K562 (cell line): Measurements from ENCODE around the gene TREX2. TPM values are rescaled to one million over a fixed set of nuclear protein-coding genes. Genes with fewer than 3 reads are reported as not detected.
A peak's percentile ranks its signal among the peaks of the same experiment; 100 is the strongest.

Experiments
- ATAC-seq: fragments of 200-7000 bp; cut with Tn5 transposase; 3 replicates; pipeline ENCODE4 v1.9.1; 2020; ENCODE audit warnings: moderate library complexity
- BruUV-seq: library from RNA; stranded (reverse); fragments of 400-500 nt; replicated peaks from 2 replicates; lab custom pipeline; 2021; lab: Mats Ljungman, UMichigan
- CTCF ChIA-PET: fragments of 300-600 bp; formaldehyde crosslinking; extraction: SDS; loops from one replicate; lab custom pipeline; 2021; ENCODE audit warnings: low intra/inter-chr PET ratio; lab: Yijun Ruan, JAX
- POLR2A ChIA-PET: fragments of 300-600, 350-650 bp; sonication (Branson Sonifier 250); formaldehyde crosslinking; extraction: SDS; loops from one replicate; lab custom pipeline; 2021; ENCODE audit warnings: antibody characterized with exemption, inconsistent platforms; lab: Yijun Ruan, JAX
- DNase-seq, 4 experiments: peaks; one replicate each; pipeline versions ENCODE4 v3.0.0 to v3.0.0-alpha.2; 2011 to 2018; ENCODE audit warnings: low spot score in 3 of 4, mixed read lengths in 3 of 4; ENCODE audit errors: extremely low read depth in 1 of 4
- FAIRE-seq: peaks from 2 replicates; lab custom pipeline; 2011; peaks lifted over from hg19 to GRCh38; lab: Jason Lieb, UNC
- H2AFZ ChIP-seq: 2 replicates; pipeline ENCODE4 v1.6.0; 2011; ENCODE audit warnings: low read depth, low read length, control low read depth, inconsistent platforms
- H3K27ac ChIP-seq: fragments of 200-600 bp; 3 replicates; pipeline ENCODE4 v1.8.0; 2011; ENCODE audit warnings: low read depth, mild to moderate bottlenecking, control low read depth, inconsistent platforms, low read length, moderate library complexity, mixed read lengths; ENCODE audit errors: extremely low read depth
- H3K27me3 ChIP-seq, 2 experiments: fragments of 300-600 bp in 1 of 2; 2 replicates in 1 of 2; 3 replicates in 1 of 2; pipeline versions ENCODE4 v1.6.0 to v1.8.0; 2011; ENCODE audit warnings: inconsistent platforms in 2 of 2, low read length in 2 of 2, mild to moderate bottlenecking in 1 of 2, mixed read lengths in 1 of 2, moderate library complexity in 1 of 2; ENCODE audit not compliant: control insufficient read depth in 2 of 2, insufficient read depth in 2 of 2
- H3K36me3 ChIP-seq: fragments of 300-600 bp; 3 replicates; pipeline ENCODE4 v1.8.0; 2011; ENCODE audit warnings: mild to moderate bottlenecking, low read length, inconsistent platforms; ENCODE audit not compliant: control insufficient read depth, insufficient read depth
- H3K4me1 ChIP-seq, 2 experiments: fragments of 200-600 bp in 1 of 2; replicated peaks in 1 of 2; 2 replicates in 1 of 2; 3 replicates in 1 of 2; pipeline versions ENCODE4 v1.5.1 to v1.8.0; 2011; ENCODE audit warnings: inconsistent platforms in 2 of 2, low read length in 2 of 2, mild to moderate bottlenecking in 1 of 2, mixed read lengths in 1 of 2, moderate library complexity in 1 of 2; ENCODE audit not compliant: control insufficient read depth in 2 of 2, insufficient read depth in 2 of 2
- H3K4me2 ChIP-seq: 2 replicates; pipeline ENCODE4 v1.6.1; 2011; ENCODE audit warnings: low read length, control low read depth, inconsistent platforms, mixed read lengths; ENCODE audit not compliant: insufficient read depth
- H3K4me3 ChIP-seq: fragments of 200-600 bp; sonication (generic), shearing (Covaris generic); 2 replicates; pipeline ENCODE4 v1.5.1; 2016; ENCODE audit warnings: control low read depth, inconsistent platforms
- H3K79me2 ChIP-seq: fragments of 200-600 bp; 3 replicates; pipeline ENCODE4 v1.8.0; 2011; ENCODE audit warnings: low read length, inconsistent platforms; ENCODE audit not compliant: control insufficient read depth, insufficient read depth
- H3K9ac ChIP-seq, 2 experiments: 2 replicates each; pipeline versions ENCODE4 v1.6.0 to v1.6.1; 2011; ENCODE audit warnings: low read depth in 2 of 2, low read length in 2 of 2, control low read depth in 1 of 2, inconsistent platforms in 1 of 2, mild to moderate bottlenecking in 1 of 2, mixed read lengths in 1 of 2; ENCODE audit not compliant: insufficient read depth in 1 of 2
- H3K9me1 ChIP-seq: one replicate; pipeline ENCODE4 v1.6.0; 2011; ENCODE audit warnings: inconsistent platforms, mild to moderate bottlenecking, low read length, moderate library complexity; ENCODE audit not compliant: control insufficient read depth, insufficient read depth
- H3K9me3 ChIP-seq: replicated peaks from 2 replicates; pipeline ENCODE4 v1.5.1; 2011; ENCODE audit warnings: low read depth, low read length, inconsistent platforms; ENCODE audit not compliant: control insufficient read depth, insufficient read depth
- H4K20me1 ChIP-seq: replicated peaks from 2 replicates; pipeline ENCODE4 v1.6.1; 2011; ENCODE audit warnings: low read length, inconsistent platforms, mixed read lengths; ENCODE audit not compliant: control insufficient read depth, insufficient read depth
- GTF2B ChIP-seq: IDR thresholded peaks from 2 replicates; pipeline ENCODE4 v1.6.1; 2011; ENCODE audit not compliant: insufficient read length; ENCODE audit errors: extremely low read depth
- HLTF ChIP-seq: fragments of 450-650 bp; IDR thresholded peaks from 2 replicates; pipeline ENCODE4 v1.6.1; 2016
- NFYB ChIP-seq: IDR thresholded peaks from 2 replicates; pipeline ENCODE4 v1.6.1; 2011; ENCODE audit warnings: mild to moderate bottlenecking, moderate library complexity; ENCODE audit not compliant: insufficient read length; ENCODE audit errors: extremely low read depth
- PRDM10 ChIP-seq: fragments of 450-650 bp; IDR thresholded peaks from 2 replicates; pipeline ENCODE4 v1.6.1; 2018; ENCODE audit not compliant: partially characterized antibody
- SRSF3 ChIP-seq: fragments of 200-400 bp; formaldehyde crosslinking; IDR thresholded peaks from 2 replicates; pipeline ENCODE4 v1.6.1; 2016; ENCODE audit warnings: mild to moderate bottlenecking, low read length, moderate library complexity; ENCODE audit not compliant: insufficient read depth
- TGIF2 ChIP-seq: sonication (generic); formaldehyde crosslinking; IDR thresholded peaks from 2 replicates; pipeline ENCODE4 v1.8.1; 2022; ENCODE audit warnings: mild to moderate bottlenecking, missing genetic modification reagents, moderate library complexity
- ZNF224 ChIP-seq: sonication (generic); formaldehyde crosslinking; IDR thresholded peaks from 2 replicates; pipeline ENCODE4 v1.8.0; 2022; ENCODE audit warnings: mild to moderate bottlenecking, missing genetic modification reagents
- WGBS: fragments of 100-300 bp; shearing (Covaris generic); methylation state at CpG from one replicate; pipeline ENCODE4 v1.1.6; 2016; ENCODE audit warnings: low coverage, mixed read lengths; ENCODE audit not compliant: insufficient coverage; ENCODE audit errors: missing lambda C conversion rate; 5-methylcytosine and 5-hydroxymethylcytosine counted together
- in situ Hi-C: fragments of 300-500 bp; cut with MboI; formaldehyde crosslinking; loops from 4 replicates; pipeline ENCODE4 v1.15.0; 2018; ENCODE audit warnings: inconsistent platforms, mixed read lengths
- intact Hi-C: fragments of 100-400 bp; cut with micrococcal nuclease; formaldehyde crosslinking; loops from 2 replicates; pipeline ENCODE4 v1.14.2; 2022
- polyA plus RNA-seq, 8 experiments: library from polyadenylated mRNA; depleted of rRNA in 4 of 8; stranded (reverse) in 5 of 8; unstranded in 3 of 8; fragments of >200 nt; fragmentation: Nextera tagmentation in 2 of 8; fragmentation: Illumina TruSeq in 1 of 8; extraction: Ambion mirVana in 2 of 8; extraction: Trizol in 1 of 8; gene quantifications; 2 replicates each; pipeline versions ENCODE4 v1.2.1 to v1.2.3, GENCODE V29; 2011 to 2014; ENCODE audit warnings: inconsistent platforms in 1 of 8, missing spikeins in 1 of 8
- total RNA-seq, 7 experiments: library from RNA; depleted of rRNA in 6 of 7; stranded (reverse); fragments of >200 nt in 6 of 7; fragmentation: Illumina TruSeq in 2 of 7; extraction: Trizol in 2 of 7; gene quantifications; 2 replicates each; pipeline versions ENCODE4 v1.2.1 to v1.2.3, GENCODE V29; 2011 to 2021; ENCODE audit warnings: low replicate concordance in 1 of 7
- TF ChIP-seq, protein P1 (sequence below): sonication (generic); formaldehyde crosslinking; IDR thresholded peaks from 2 replicates; pipeline ENCODE4 v1.8.0; 2023; ENCODE audit warnings: mild to moderate bottlenecking, missing genetic modification reagents
- TF ChIP-seq, protein P2 (sequence below): fragments of 450-650 bp; IDR thresholded peaks from 2 replicates; pipeline ENCODE4 v1.6.1; 2016; ENCODE audit warnings: mild to moderate bottlenecking

TREX2 gene
- total and polyA plus RNA-seq, 9 of the 15 experiments (the other 6 are each of a cell fraction or from before 2014, with no cell fraction given) = 0.07 to 1.5 (median 0.33) TPM; not detected in 2

DNA sequence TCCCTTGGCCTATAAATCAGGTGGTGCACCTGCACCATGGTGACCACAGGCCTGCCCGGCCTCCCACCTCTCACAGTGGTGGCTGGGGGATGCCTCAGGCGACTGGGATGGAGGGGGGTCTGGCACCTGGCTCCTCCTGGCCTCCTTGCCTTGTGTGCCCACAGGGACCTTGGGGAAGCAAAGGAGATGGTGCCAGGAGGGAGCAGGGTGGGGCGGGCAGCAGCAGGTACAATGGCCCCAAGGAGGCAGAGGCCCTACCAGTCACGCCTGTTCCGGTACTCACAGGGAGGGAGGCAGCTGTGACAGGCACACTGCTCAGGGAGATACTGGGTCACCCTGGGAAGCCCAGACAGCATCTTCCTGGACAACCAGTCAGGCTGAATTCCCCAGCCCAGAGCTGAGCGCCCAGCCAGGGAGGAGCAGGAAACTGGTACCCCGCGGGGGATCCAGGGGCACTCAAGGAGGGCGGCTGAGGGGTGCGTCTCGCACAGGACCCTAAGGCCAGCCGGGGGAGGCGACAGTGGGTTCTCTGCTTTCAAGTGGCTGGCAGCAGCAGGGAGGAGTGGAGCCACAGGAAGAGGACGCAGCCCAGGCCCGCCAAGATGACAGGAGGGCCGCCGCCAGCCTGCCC is 1.2 kb upstream of the TREX2 start:
- intact Hi-C loops = no loop called here
- TF ChIP-seq, protein P1, sequence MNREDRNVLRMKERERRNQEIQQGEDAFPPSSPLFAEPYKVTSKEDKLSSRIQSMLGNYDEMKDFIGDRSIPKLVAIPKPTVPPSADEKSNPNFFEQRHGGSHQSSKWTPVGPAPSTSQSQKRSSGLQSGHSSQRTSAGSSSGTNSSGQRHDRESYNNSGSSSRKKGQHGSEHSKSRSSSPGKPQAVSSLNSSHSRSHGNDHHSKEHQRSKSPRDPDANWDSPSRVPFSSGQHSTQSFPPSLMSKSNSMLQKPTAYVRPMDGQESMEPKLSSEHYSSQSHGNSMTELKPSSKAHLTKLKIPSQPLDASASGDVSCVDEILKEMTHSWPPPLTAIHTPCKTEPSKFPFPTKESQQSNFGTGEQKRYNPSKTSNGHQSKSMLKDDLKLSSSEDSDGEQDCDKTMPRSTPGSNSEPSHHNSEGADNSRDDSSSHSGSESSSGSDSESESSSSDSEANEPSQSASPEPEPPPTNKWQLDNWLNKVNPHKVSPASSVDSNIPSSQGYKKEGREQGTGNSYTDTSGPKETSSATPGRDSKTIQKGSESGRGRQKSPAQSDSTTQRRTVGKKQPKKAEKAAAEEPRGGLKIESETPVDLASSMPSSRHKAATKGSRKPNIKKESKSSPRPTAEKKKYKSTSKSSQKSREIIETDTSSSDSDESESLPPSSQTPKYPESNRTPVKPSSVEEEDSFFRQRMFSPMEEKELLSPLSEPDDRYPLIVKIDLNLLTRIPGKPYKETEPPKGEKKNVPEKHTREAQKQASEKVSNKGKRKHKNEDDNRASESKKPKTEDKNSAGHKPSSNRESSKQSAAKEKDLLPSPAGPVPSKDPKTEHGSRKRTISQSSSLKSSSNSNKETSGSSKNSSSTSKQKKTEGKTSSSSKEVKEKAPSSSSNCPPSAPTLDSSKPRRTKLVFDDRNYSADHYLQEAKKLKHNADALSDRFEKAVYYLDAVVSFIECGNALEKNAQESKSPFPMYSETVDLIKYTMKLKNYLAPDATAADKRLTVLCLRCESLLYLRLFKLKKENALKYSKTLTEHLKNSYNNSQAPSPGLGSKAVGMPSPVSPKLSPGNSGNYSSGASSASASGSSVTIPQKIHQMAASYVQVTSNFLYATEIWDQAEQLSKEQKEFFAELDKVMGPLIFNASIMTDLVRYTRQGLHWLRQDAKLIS (CRISPR knock-in tag) = no peak
- TF ChIP-seq GTF2B = no peak
- no peak for TF ChIP-seq PRDM10
- TF ChIP-seq ZNF224 (CRISPR knock-in tag) = no peak
- TF ChIP-seq, protein P2, sequence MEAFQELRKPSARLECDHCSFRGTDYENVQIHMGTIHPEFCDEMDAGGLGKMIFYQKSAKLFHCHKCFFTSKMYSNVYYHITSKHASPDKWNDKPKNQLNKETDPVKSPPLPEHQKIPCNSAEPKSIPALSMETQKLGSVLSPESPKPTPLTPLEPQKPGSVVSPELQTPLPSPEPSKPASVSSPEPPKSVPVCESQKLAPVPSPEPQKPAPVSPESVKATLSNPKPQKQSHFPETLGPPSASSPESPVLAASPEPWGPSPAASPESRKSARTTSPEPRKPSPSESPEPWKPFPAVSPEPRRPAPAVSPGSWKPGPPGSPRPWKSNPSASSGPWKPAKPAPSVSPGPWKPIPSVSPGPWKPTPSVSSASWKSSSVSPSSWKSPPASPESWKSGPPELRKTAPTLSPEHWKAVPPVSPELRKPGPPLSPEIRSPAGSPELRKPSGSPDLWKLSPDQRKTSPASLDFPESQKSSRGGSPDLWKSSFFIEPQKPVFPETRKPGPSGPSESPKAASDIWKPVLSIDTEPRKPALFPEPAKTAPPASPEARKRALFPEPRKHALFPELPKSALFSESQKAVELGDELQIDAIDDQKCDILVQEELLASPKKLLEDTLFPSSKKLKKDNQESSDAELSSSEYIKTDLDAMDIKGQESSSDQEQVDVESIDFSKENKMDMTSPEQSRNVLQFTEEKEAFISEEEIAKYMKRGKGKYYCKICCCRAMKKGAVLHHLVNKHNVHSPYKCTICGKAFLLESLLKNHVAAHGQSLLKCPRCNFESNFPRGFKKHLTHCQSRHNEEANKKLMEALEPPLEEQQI = no peak
- TF ChIP-seq NFYB = no peak
- no peak for TF ChIP-seq SRSF3
- TF ChIP-seq HLTF = no peak
- TF ChIP-seq TGIF2 (CRISPR knock-in tag) = no peak

More for the DNA sequence above, 1.2 kb upstream of the TREX2 start:
- Histone ChIP-seq H3K9ac (peak overlapping the region in 1 of 2 experiments; percentile 17; a peak in 1 of 4 replicates), H3K4me1 (peaks cover 0 to 41% of the 10 kb centered on the region in 2 experiments; a peak in 2 of 5 replicates), H4K20me1 (no peaks in the 10 kb centered on the region), H2AFZ (no peak overlapping the region), H3K9me1 (no peaks in the 10 kb centered on the region), H3K4me3 (no peak overlapping the region), H3K36me3 (peaks cover 22% of the 10 kb centered on the region; the same call in 2 of the 3 replicates), H3K4me2 (no peak overlapping the region), H3K79me2 (no peaks in the 10 kb centered on the region), H3K27me3 (no peaks in the 10 kb centered on the region; a peak in 1 of 5 replicates), H3K27ac (no peak overlapping the region), H3K9me3 (no peaks in the 10 kb centered on the region)
- POLR2A ChIA-PET = interaction anchor here (0.6 to 0.9 kb wide), 3 partner anchors 11 to 31 kb away, joined by 3 to 4 read pairs (median 3); no protein-coding TSS in a partner anchor
- FAIRE-seq (no peak), DNase-seq (no peak), ATAC-seq (no peak)
- in situ Hi-C loops = no loop called here
- BruUV-seq = no TSS peak
- WGBS = 90% methylated on average over 11 of the region's 17 CpGs
- CTCF ChIA-PET = no interaction called here
